ENCODE data around the gene MARCHF7. TPM values are rescaled to one million over a fixed set of nuclear protein-coding genes. Genes with fewer than 3 reads are reported as not detected.

The MARCHF7 gene
- total RNA-seq, 2 donors from 2014 or later = 105 to 125 TPM

GRCh38 chr2:159725713-159726112 is 13.4 kb downstream of the MARCHF7 start:
- TF ChIP-seq CTCF (conservative IDR thresholded peaks at IDR 0.05) = no peak
- no peak overlapping the region for H3K27ac ChIP-seq (ENCODE audit: low read depth, low read length)
- H3K4me3 ChIP-seq (ENCODE audit: low read length) = no peak overlapping the region
- no peaks in the 10 kb centered on the region for H3K27me3 ChIP-seq (ENCODE audit: control insufficient read depth, insufficient read depth, low read length, poor library complexity, severe bottlenecking)
- H3K36me3 ChIP-seq (ENCODE audit: control insufficient read depth, insufficient read depth, low read length) = peaks cover 83% of the 10 kb centered on the region
- Mint-ChIP-seq H3K27me3 (ENCODE audit: insufficient read depth) (no peaks in the 10 kb centered on the region), H3K4me3 (no peak overlapping the region), H3K9me3 (peaks cover 16% of the 10 kb centered on the region), H3K27ac (no peak overlapping the region), H3K36me3 (ENCODE audit: low read depth) (peaks cover 78% of the 10 kb centered on the region), H3K4me1 (no peaks in the 10 kb centered on the region)
- H3K4me1 ChIP-seq (ENCODE audit: control insufficient read depth, insufficient read depth, low read length) = no peaks in the 10 kb centered on the region
- DNase-seq = no peak
- no peak overlapping the region for H3K9ac ChIP-seq (ENCODE audit: extremely low read depth, low read length, poor library complexity, severe bottlenecking)
- peaks cover 18% of the 10 kb centered on the region for H3K9me3 ChIP-seq (ENCODE audit: control insufficient read depth, low read length)
- WGBS, 2 experiments (ENCODE audit: insufficient coverage in 1 of 2, insufficient read length in 1 of 2) = 96% methylated on average over 3 of the region's 3 CpGs; no CpG with 5 or more reads in 1 of the 2 experiments

GRCh38 chr2:159728629-159729028 is 16.3 kb downstream of the MARCHF7 start:
- no peaks in the 10 kb centered on the region for H3K4me1 Mint-ChIP-seq
- H3K36me3 Mint-ChIP-seq (ENCODE audit: low read depth) = peaks cover 79% of the 10 kb centered on the region
- Histone ChIP-seq H3K4me3 (ENCODE audit: low read length) (no peak overlapping the region), H3K36me3 (ENCODE audit: control insufficient read depth, insufficient read depth, low read length) (peaks cover 81% of the 10 kb centered on the region), H3K9me3 (ENCODE audit: control insufficient read depth, low read length) (peaks cover 13% of the 10 kb centered on the region), H3K9ac (ENCODE audit: extremely low read depth, low read length, poor library complexity, severe bottlenecking) (no peak overlapping the region), H3K27me3 (ENCODE audit: control insufficient read depth, insufficient read depth, low read length, poor library complexity, severe bottlenecking) (no peaks in the 10 kb centered on the region), H3K27ac (ENCODE audit: low read depth, low read length) (no peak overlapping the region), H3K4me1 (ENCODE audit: control insufficient read depth, insufficient read depth, low read length) (no peaks in the 10 kb centered on the region)
- H3K4me3 Mint-ChIP-seq = no peak overlapping the region
- no peak overlapping the region for H3K27ac Mint-ChIP-seq
- 94 to 100% methylated on average over 1 to 3 of the region's 3 CpGs for WGBS, 2 experiments (ENCODE audit: insufficient coverage in 1 of 2, insufficient read length in 1 of 2)
- no peak for DNase-seq
- TF ChIP-seq CTCF (conservative IDR thresholded peaks at IDR 0.05) = no peak
- H3K9me3 Mint-ChIP-seq = peaks cover 16% of the 10 kb centered on the region
- H3K27me3 Mint-ChIP-seq (ENCODE audit: insufficient read depth) = no peaks in the 10 kb centered on the region

GRCh38 chr2:159735648-159736047 is 23.3 kb downstream of the MARCHF7 start:
- no peak overlapping the region for H3K27ac ChIP-seq (ENCODE audit: low read depth, low read length)
- DNase-seq = no peak
- no peak for TF ChIP-seq CTCF (conservative IDR thresholded peaks at IDR 0.05)
- peak overlapping the region; percentile 21 for H3K27ac Mint-ChIP-seq
- H3K9ac ChIP-seq (ENCODE audit: extremely low read depth, low read length, poor library complexity, severe bottlenecking) = no peak overlapping the region
- H3K4me3 Mint-ChIP-seq = no peak overlapping the region
- peaks cover 94% of the 10 kb centered on the region for H3K36me3 ChIP-seq (ENCODE audit: control insufficient read depth, insufficient read depth, low read length)
- no peaks in the 10 kb centered on the region for H3K9me3 ChIP-seq (ENCODE audit: control insufficient read depth, low read length)
- H3K4me1 Mint-ChIP-seq = no peaks in the 10 kb centered on the region
- H3K27me3 Mint-ChIP-seq (ENCODE audit: insufficient read depth) = no peaks in the 10 kb centered on the region
- no peaks in the 10 kb centered on the region for H3K27me3 ChIP-seq (ENCODE audit: control insufficient read depth, insufficient read depth, low read length, poor library complexity, severe bottlenecking)
- H3K36me3 Mint-ChIP-seq (ENCODE audit: low read depth) = peaks cover 78% of the 10 kb centered on the region
- 89 to 100% methylated on average over 1 of the region's 1 CpG for WGBS, 2 experiments (ENCODE audit: insufficient coverage in 1 of 2, insufficient read length in 1 of 2)
- no peaks in the 10 kb centered on the region for H3K9me3 Mint-ChIP-seq
- no peaks in the 10 kb centered on the region for H3K4me1 ChIP-seq (ENCODE audit: control insufficient read depth, insufficient read depth, low read length)
- H3K4me3 ChIP-seq (ENCODE audit: low read length) = no peak overlapping the region

Data from endodermal cell (in vitro differentiated cells).